Measurements from ENCODE around the gene BCL2L12. TPM values are rescaled to one million over a fixed set of nuclear protein-coding genes. Genes with fewer than 3 reads are reported as not detected.

The BCL2L12 gene
- total and polyA plus RNA-seq, 2 of the 13 experiments (the other 11 are each of a cell fraction or from before 2014, with no cell fraction given): 26.8 to 40.8 TPM

DNA sequence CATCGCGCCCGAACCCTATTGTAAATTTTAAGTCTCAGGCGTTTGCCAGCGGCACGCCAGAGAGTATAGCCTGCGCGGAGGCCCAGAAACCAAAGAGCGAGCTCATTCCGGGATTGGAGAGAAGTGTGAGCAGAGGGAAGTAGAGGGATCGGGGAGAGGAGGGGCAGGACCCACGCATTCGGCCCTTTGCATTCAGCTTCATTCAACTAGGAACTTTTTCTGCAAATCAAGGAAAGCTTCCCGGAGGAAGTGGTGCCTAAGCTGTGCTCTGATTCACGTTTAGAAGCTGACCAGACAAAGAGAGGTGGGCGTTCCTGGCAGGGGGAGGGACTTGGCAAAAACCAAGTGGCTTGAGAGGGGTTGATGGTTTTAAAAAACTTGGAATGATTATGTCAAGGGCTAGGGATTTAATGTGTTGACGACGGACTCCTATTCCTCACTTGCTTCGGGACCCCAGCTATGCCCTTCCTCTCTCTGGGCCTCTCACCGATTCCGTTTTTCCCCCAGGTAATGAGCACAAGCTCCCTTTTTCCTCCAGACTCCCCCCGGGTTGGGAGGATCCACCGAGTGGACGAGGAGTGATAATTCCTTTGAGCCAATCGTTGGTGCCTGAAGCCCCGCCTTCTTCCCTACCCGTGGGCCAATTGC is 10.5 kb downstream of the BCL2L12 start:
- DNase-seq (ENCODE audit: low spot score): peak; percentile 80
- TF ChIP-seq PTBP1 (IDR thresholded peaks at IDR 0.05; ENCODE audit: low read depth, low read length, poor library complexity, severe bottlenecking): no peak
- TF ChIP-seq REPIN1 (CRISPR knock-in tag; IDR thresholded peaks at IDR 0.05; ENCODE audit: borderline replicate concordance, low read depth): 0 out of 2 replicates have a peak, but pooled peaks have one; percentile 46
- TF ChIP-seq ZNF784 (CRISPR knock-in tag; IDR thresholded peaks at IDR 0.05; ENCODE audit: borderline replicate concordance): no peak
- peak; percentile 87 for TF ChIP-seq ZBTB38 (CRISPR knock-in tag; IDR thresholded peaks at IDR 0.05)
- TF ChIP-seq, protein P1, sequence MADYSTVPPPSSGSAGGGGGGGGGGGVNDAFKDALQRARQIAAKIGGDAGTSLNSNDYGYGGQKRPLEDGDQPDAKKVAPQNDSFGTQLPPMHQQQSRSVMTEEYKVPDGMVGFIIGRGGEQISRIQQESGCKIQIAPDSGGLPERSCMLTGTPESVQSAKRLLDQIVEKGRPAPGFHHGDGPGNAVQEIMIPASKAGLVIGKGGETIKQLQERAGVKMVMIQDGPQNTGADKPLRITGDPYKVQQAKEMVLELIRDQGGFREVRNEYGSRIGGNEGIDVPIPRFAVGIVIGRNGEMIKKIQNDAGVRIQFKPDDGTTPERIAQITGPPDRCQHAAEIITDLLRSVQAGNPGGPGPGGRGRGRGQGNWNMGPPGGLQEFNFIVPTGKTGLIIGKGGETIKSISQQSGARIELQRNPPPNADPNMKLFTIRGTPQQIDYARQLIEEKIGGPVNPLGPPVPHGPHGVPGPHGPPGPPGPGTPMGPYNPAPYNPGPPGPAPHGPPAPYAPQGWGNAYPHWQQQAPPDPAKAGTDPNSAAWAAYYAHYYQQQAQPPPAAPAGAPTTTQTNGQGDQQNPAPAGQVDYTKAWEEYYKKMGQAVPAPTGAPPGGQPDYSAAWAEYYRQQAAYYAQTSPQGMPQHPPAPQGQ (CRISPR knock-in tag; IDR thresholded peaks at IDR 0.05; ENCODE audit: borderline replicate concordance): no peak
- TF ChIP-seq, protein P2, sequence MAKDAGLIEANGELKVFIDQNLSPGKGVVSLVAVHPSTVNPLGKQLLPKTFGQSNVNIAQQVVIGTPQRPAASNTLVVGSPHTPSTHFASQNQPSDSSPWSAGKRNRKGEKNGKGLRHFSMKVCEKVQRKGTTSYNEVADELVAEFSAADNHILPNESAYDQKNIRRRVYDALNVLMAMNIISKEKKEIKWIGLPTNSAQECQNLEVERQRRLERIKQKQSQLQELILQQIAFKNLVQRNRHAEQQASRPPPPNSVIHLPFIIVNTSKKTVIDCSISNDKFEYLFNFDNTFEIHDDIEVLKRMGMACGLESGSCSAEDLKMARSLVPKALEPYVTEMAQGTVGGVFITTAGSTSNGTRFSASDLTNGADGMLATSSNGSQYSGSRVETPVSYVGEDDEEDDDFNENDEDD (CRISPR knock-in tag; IDR thresholded peaks at IDR 0.05; ENCODE audit: borderline replicate concordance): no peak
- no peak for TF ChIP-seq ZNF773 (CRISPR knock-in tag; IDR thresholded peaks at IDR 0.05; ENCODE audit: borderline replicate concordance)
- TF ChIP-seq, protein P3, sequence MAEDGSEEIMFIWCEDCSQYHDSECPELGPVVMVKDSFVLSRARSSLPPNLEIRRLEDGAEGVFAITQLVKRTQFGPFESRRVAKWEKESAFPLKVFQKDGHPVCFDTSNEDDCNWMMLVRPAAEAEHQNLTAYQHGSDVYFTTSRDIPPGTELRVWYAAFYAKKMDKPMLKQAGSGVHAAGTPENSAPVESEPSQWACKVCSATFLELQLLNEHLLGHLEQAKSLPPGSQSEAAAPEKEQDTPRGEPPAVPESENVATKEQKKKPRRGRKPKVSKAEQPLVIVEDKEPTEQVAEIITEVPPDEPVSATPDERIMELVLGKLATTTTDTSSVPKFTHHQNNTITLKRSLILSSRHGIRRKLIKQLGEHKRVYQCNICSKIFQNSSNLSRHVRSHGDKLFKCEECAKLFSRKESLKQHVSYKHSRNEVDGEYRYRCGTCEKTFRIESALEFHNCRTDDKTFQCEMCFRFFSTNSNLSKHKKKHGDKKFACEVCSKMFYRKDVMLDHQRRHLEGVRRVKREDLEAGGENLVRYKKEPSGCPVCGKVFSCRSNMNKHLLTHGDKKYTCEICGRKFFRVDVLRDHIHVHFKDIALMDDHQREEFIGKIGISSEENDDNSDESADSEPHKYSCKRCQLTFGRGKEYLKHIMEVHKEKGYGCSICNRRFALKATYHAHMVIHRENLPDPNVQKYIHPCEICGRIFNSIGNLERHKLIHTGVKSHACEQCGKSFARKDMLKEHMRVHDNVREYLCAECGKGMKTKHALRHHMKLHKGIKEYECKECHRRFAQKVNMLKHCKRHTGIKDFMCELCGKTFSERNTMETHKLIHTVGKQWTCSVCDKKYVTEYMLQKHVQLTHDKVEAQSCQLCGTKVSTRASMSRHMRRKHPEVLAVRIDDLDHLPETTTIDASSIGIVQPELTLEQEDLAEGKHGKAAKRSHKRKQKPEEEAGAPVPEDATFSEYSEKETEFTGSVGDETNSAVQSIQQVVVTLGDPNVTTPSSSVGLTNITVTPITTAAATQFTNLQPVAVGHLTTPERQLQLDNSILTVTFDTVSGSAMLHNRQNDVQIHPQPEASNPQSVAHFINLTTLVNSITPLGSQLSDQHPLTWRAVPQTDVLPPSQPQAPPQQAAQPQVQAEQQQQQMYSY (CRISPR knock-in tag; IDR thresholded peaks at IDR 0.05): no peak
- no peak for TF ChIP-seq SKIL (CRISPR knock-in tag; IDR thresholded peaks at IDR 0.05; ENCODE audit: borderline replicate concordance)
- TF ChIP-seq HOXA5 (CRISPR knock-in tag; IDR thresholded peaks at IDR 0.05): no peak; the same call in 1 of the 2 replicates
- TF ChIP-seq HMG20B (CRISPR knock-in tag; conservative IDR thresholded peaks at IDR 0.05): no peak

More for the DNA sequence above, 10.5 kb downstream of the BCL2L12 start:
- no peak for FAIRE-seq
- ATAC-seq: 0 out of 3 replicates have a peak, but pooled peaks have one; percentile 4
- H3K79me2 ChIP-seq (ENCODE audit: insufficient read depth, low read length): peaks cover 37% of the 10 kb centered on the region
- POLR2A ChIA-PET: interaction anchor here (0.6 to 3.8 kb wide), 35 partner anchors 9 to 683 kb away, joined by 3 to 77 read pairs (median 4); partner anchors contain the start of genes ADM5, AKT1S1, AP2A1 and BCL2L12
- peak overlapping the region; percentile 95 for H3K27ac ChIP-seq (ENCODE audit: extremely low read length, insufficient read depth, low read length)
- H3K9me3 ChIP-seq (ENCODE audit: low read length): no peaks in the 10 kb centered on the region
- CTCF ChIA-PET (ENCODE audit: low intra/inter-chr PET ratio, low total read pairs): interaction anchor here (0.6 kb wide), 1 partner anchor 33 kb away, joined by 3 read pairs; no protein-coding TSS in a partner anchor
- peaks cover 0 to 8% of the 10 kb centered on the region in 2 experiments; a peak in 3 of 5 replicates for H3K36me3 ChIP-seq (replicated peaks in 1 of 2; ENCODE audit: control insufficient read depth in 1 of 2, insufficient read depth in 2 of 2, low read length in 2 of 2)
- intact Hi-C loops (cut with micrococcal nuclease; ENCODE audit: unreplicated experiment) (loop anchor here (2.0 to 5.0 kb wide), 2 partner anchors 34 to 95 kb away; partner anchors contain the start of genes NOSIP, PRRG2, RRAS and SCAF1), in situ Hi-C loops (cut with HindIII; ENCODE audit: extremely low pct_ligation_motif_present, low pct_unique_long_range_greater_than_20kb) (loop anchor here (10.0 kb wide), 1 partner anchor 81 kb away; the partner anchor contains the start of gene PRR12)
- BruUV-seq (replicated peaks): TSS peak; percentile 71
- peak overlapping the region; percentile 77 for H3K4me2 ChIP-seq (ENCODE audit: low read depth, low read length)
- H3K9ac ChIP-seq (ENCODE audit: insufficient read depth, low read depth, low read length): peak overlapping the region; percentile 95
- peaks cover 47% of the 10 kb centered on the region for H3K4me1 ChIP-seq (ENCODE audit: insufficient read depth, low read length)
- WGBS (ENCODE audit: low lambda C conversion rate): 36% methylated on average over 27 of the region's 27 CpGs
- peak overlapping the region; percentile 97 for H2AFZ ChIP-seq (ENCODE audit: low read length)
- H3K4me3 ChIP-seq (replicated peaks in 1 of 3; ENCODE audit: insufficient read depth in 1 of 3, low read depth in 2 of 3, low read length in 3 of 3): peak overlapping the region; percentile 35 to 99 (median 51); a peak in 5 of 6 replicates
- H3K27me3 ChIP-seq (ENCODE audit: control insufficient read depth in 1 of 2, insufficient read depth in 2 of 2, low read length in 2 of 2): no peaks in the 10 kb centered on the region; a peak in 1 of 5 replicates
- peaks cover 32% of the 10 kb centered on the region for H4K20me1 ChIP-seq (ENCODE audit: insufficient read depth, low read length)

Data from HepG2 (cell line).